H9 (cell line): Measurements from ENCODE around the gene APLN. TPM values are rescaled to one million over a fixed set of nuclear protein-coding genes. Genes with fewer than 3 reads are reported as not detected.

Source experiments
- DNase-seq: peaks from one replicate; pipeline ENCODE4 v3.0.0-alpha.2; 2017
- H2AFZ ChIP-seq: one replicate; pipeline ENCODE4 v1.6.1; 2013; ENCODE audit warnings: mild to moderate bottlenecking, low read length, control low read depth, moderate library complexity
- H2AK5ac ChIP-seq: 2 replicates; pipeline ENCODE4 v1.6.1; 2013; ENCODE audit warnings: low read length, control low read depth, mixed read lengths; ENCODE audit not compliant: insufficient read length
- H2BK120ac ChIP-seq: one replicate; pipeline ENCODE4 v1.6.1; 2013; ENCODE audit warnings: low read depth, mild to moderate bottlenecking, low read length, control low read depth, inconsistent platforms; ENCODE audit not compliant: poor library complexity, severe bottlenecking
- H2BK12ac ChIP-seq: 2 replicates; pipeline ENCODE4 v1.6.1; 2013; ENCODE audit warnings: low read length, control low read depth, mixed read lengths, low read depth; ENCODE audit not compliant: insufficient read length
- H2BK15ac ChIP-seq: 2 replicates; pipeline ENCODE4 v1.6.1; 2013; ENCODE audit warnings: low read depth, low read length, control low read depth
- H2BK20ac ChIP-seq: one replicate; pipeline ENCODE4 v1.6.1; 2013; ENCODE audit warnings: low read depth, mild to moderate bottlenecking, low read length, control low read depth, inconsistent platforms; ENCODE audit not compliant: poor library complexity, severe bottlenecking
- H2BK5ac ChIP-seq: 2 replicates; pipeline ENCODE4 v1.6.1; 2013; ENCODE audit warnings: low read length, control low read depth, mixed read lengths; ENCODE audit not compliant: insufficient read length
- H3K14ac ChIP-seq: 2 replicates; pipeline ENCODE4 v1.6.1; 2013; ENCODE audit warnings: low read length, control low read depth; ENCODE audit not compliant: insufficient read depth
- H3K18ac ChIP-seq: 2 replicates; pipeline ENCODE4 v1.6.1; 2013; ENCODE audit warnings: low read depth, mild to moderate bottlenecking, mixed read lengths, low read length, control low read depth; ENCODE audit not compliant: insufficient read length
- H3K23ac ChIP-seq: 2 replicates; pipeline ENCODE4 v1.6.1; 2013; ENCODE audit warnings: low read length, control low read depth, mixed read lengths, low read depth; ENCODE audit not compliant: insufficient read length
- H3K23me2 ChIP-seq: 2 replicates; pipeline ENCODE4 v1.6.1; 2013; ENCODE audit warnings: low read depth, mild to moderate bottlenecking, mixed read lengths, low read length, control low read depth; ENCODE audit not compliant: insufficient read length, poor library complexity, severe bottlenecking
- H3K27ac ChIP-seq: 2 replicates; pipeline ENCODE4 v1.5.1; 2013; ENCODE audit warnings: low read length, control low read depth, mixed read lengths, low read depth; ENCODE audit not compliant: insufficient read length
- H3K27me3 ChIP-seq: 2 replicates; pipeline ENCODE4 v1.6.1; 2013; ENCODE audit warnings: low read length, control low read depth, inconsistent platforms; ENCODE audit not compliant: insufficient read depth
- H3K4ac ChIP-seq: 2 replicates; pipeline ENCODE4 v1.6.1; 2013; ENCODE audit warnings: low read depth, mild to moderate bottlenecking, control low read depth, inconsistent platforms, low read length, moderate library complexity
- H3K4me1 ChIP-seq: 2 replicates; pipeline ENCODE4 v1.6.1; 2013; ENCODE audit warnings: low read length, control low read depth, inconsistent platforms; ENCODE audit not compliant: insufficient read depth
- H3K4me2 ChIP-seq: 2 replicates; pipeline ENCODE4 v1.6.1; 2013; ENCODE audit warnings: low read length, control low read depth, mixed read lengths; ENCODE audit not compliant: insufficient read length, insufficient read depth
- H3K56ac ChIP-seq: 2 replicates; pipeline ENCODE4 v1.6.1; 2013; ENCODE audit warnings: low read depth, mild to moderate bottlenecking, mixed read lengths, low read length, control low read depth; ENCODE audit not compliant: insufficient read length
- H3K79me1 ChIP-seq: 2 replicates; pipeline ENCODE4 v1.6.1; 2013; ENCODE audit warnings: low read depth, mild to moderate bottlenecking, moderate library complexity, low read length, control low read depth, inconsistent platforms; ENCODE audit not compliant: insufficient read depth, poor library complexity, severe bottlenecking
- H3K79me2 ChIP-seq: 2 replicates; pipeline ENCODE4 v1.6.1; 2013; ENCODE audit warnings: low read length, control low read depth, inconsistent platforms; ENCODE audit not compliant: insufficient read depth
- H3K9ac ChIP-seq: 2 replicates; pipeline ENCODE4 v1.6.1; 2013; ENCODE audit warnings: low read length, control low read depth, mixed read lengths; ENCODE audit not compliant: insufficient read length; ENCODE audit errors: extremely low read depth
- H3K9me3 ChIP-seq: one replicate; pipeline ENCODE4 v1.6.1; 2013; ENCODE audit warnings: low read depth, low read length, inconsistent platforms; ENCODE audit not compliant: control insufficient read depth
- H3T11ph ChIP-seq: one replicate; pipeline ENCODE4 v1.6.1; 2013; ENCODE audit warnings: mild to moderate bottlenecking, low read length, control low read depth, inconsistent platforms
- H4K20me1 ChIP-seq: one replicate; pipeline ENCODE4 v1.6.1; 2013; ENCODE audit not compliant: control insufficient read depth, insufficient read length, insufficient read depth
- H4K5ac ChIP-seq: 2 replicates; pipeline ENCODE4 v1.6.1; 2013; ENCODE audit warnings: low read depth, mild to moderate bottlenecking, mixed read lengths, low read length, control low read depth; ENCODE audit not compliant: insufficient read length
- H4K8ac ChIP-seq: replicated peaks from 2 replicates; pipeline ENCODE4 v1.6.1; 2013; ENCODE audit warnings: low read length, control low read depth, mixed read lengths, low read depth; ENCODE audit not compliant: insufficient read length
- H4K91ac ChIP-seq: 2 replicates; pipeline ENCODE4 v1.6.1; 2013; ENCODE audit warnings: low read depth, mild to moderate bottlenecking, moderate library complexity, mixed read lengths, low read length, control low read depth; ENCODE audit not compliant: insufficient read length
- H3K27ac Mint-ChIP-seq, 3 experiments: 2 replicates in 2 of 3; 3 replicates in 1 of 3; pipeline ENCODE4 v1.8.0; 2020 to 2021; ENCODE audit warnings: mixed read lengths in 3 of 3, mild to moderate bottlenecking in 1 of 3, moderate library complexity in 1 of 3
- H3K27me3 Mint-ChIP-seq: 2 replicates; pipeline ENCODE4 v1.8.0; 2021; ENCODE audit warnings: low read depth, mild to moderate bottlenecking, moderate library complexity, mixed read lengths
- H3K36me3 Mint-ChIP-seq, 3 experiments: 2 replicates in 2 of 3; 3 replicates in 1 of 3; pipeline ENCODE4 v1.8.0; 2020 to 2021; ENCODE audit warnings: low read depth in 3 of 3, mixed read lengths in 3 of 3; ENCODE audit not compliant: insufficient read depth in 1 of 3
- H3K4me1 Mint-ChIP-seq, 2 experiments: 2 replicates each; pipeline ENCODE4 v1.8.0; 2020; ENCODE audit warnings: mixed read lengths in 2 of 2
- H3K4me3 Mint-ChIP-seq, 2 experiments: 2 replicates in 1 of 2; 3 replicates in 1 of 2; pipeline ENCODE4 v1.8.0; 2020 to 2021; ENCODE audit warnings: mild to moderate bottlenecking in 2 of 2, mixed read lengths in 2 of 2, moderate library complexity in 1 of 2
- H3K9me3 Mint-ChIP-seq, 2 experiments: 2 replicates in 1 of 2; 3 replicates in 1 of 2; pipeline ENCODE4 v1.8.0; 2020; ENCODE audit warnings: mild to moderate bottlenecking in 2 of 2, mixed read lengths in 2 of 2, moderate library complexity in 1 of 2
- WGBS: extraction: QIAGEN DNeasy Blood & Tissue Kit; methylation state at CpG from one replicate; pipeline ENCODE4 v1.1.7; 2013; ENCODE audit warnings: missing lambda C conversion rate, low lambda C conversion rate, mixed read lengths; ENCODE audit not compliant: insufficient read length; ENCODE audit errors: extremely low coverage; 5-methylcytosine and 5-hydroxymethylcytosine counted together
- total RNA-seq: library from RNA; stranded (reverse); gene quantifications from 2 replicates; pipeline ENCODE4 v1.2.1, GENCODE V29; 2021
- TF ChIP-seq, protein P1 (sequence below): fragments of 200-600 bp; sonication (generic); conservative IDR thresholded peaks from 3 replicates; pipeline ENCODE4 v1.8.0; 2021; ENCODE audit warnings: antibody characterized with exemption, mild to moderate bottlenecking

Gene APLN
- total RNA-seq, 1 experiment from 2014 or later, result 0.24 TPM

- Histone ChIP-seq H3K18ac (no peak overlapping the region), H4K8ac (no peak overlapping the region), H2BK20ac (no peak overlapping the region), H2BK5ac (no peak overlapping the region), H3K4me2 (no peak overlapping the region), H4K20me1 (no peaks in the 10 kb centered on the region), H4K5ac (no peak overlapping the region), H3K79me1 (no peaks in the 10 kb centered on the region), H3T11ph (no peak overlapping the region), H3K23me2 (no peaks in the 10 kb centered on the region), H3K27ac (no peak overlapping the region), H2AFZ (no peak overlapping the region), H3K4ac (no peak overlapping the region), H3K9ac (no peak overlapping the region), H3K9me3 (no peaks in the 10 kb centered on the region), H2BK15ac (no peak overlapping the region), H2BK12ac (no peak overlapping the region), H3K27me3 (no peaks in the 10 kb centered on the region), H4K91ac (no peak overlapping the region), H2BK120ac (no peak overlapping the region), H3K56ac (no peak overlapping the region), H3K79me2 (no peaks in the 10 kb centered on the region), H3K23ac (no peak overlapping the region), H3K14ac (no peak overlapping the region), H3K4me1 (no peaks in the 10 kb centered on the region), H2AK5ac (no peak overlapping the region)
- no peak overlapping the region for H3K27ac Mint-ChIP-seq
- H3K27me3 Mint-ChIP-seq, result peaks cover 43% of the 10 kb centered on the region
- no peak overlapping the region for H3K4me3 Mint-ChIP-seq
- TF ChIP-seq, protein P1, sequence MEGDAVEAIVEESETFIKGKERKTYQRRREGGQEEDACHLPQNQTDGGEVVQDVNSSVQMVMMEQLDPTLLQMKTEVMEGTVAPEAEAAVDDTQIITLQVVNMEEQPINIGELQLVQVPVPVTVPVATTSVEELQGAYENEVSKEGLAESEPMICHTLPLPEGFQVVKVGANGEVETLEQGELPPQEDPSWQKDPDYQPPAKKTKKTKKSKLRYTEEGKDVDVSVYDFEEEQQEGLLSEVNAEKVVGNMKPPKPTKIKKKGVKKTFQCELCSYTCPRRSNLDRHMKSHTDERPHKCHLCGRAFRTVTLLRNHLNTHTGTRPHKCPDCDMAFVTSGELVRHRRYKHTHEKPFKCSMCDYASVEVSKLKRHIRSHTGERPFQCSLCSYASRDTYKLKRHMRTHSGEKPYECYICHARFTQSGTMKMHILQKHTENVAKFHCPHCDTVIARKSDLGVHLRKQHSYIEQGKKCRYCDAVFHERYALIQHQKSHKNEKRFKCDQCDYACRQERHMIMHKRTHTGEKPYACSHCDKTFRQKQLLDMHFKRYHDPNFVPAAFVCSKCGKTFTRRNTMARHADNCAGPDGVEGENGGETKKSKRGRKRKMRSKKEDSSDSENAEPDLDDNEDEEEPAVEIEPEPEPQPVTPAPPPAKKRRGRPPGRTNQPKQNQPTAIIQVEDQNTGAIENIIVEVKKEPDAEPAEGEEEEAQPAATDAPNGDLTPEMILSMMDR, result no peak
- peaks cover 0 to 2% (median 0%) of the 10 kb centered on the region in 3 experiments; a peak in 1 of 7 replicates for H3K36me3 Mint-ChIP-seq
- H3K4me1 Mint-ChIP-seq, result peaks cover 0 to 3% of the 10 kb centered on the region in 2 experiments; a peak in 1 of 4 replicates
- WGBS, result no CpG with 5 or more reads among the region's 1 CpG
- DNase-seq, result no peak
- peaks cover 8 to 56% of the 10 kb centered on the region in 2 experiments; a peak in 3 of 5 replicates for H3K9me3 Mint-ChIP-seq
These were observed 14.0 kb downstream of the APLN start for GRCh38 chrX:129640737-129641136.
